Mesendoderm (in vitro differentiated cells): Measurements from ENCODE around the gene AFDN.

Experiments used
- DNase-seq: peaks from one replicate; pipeline ENCODE4 v3.0.0; 2013
- H2AK5ac ChIP-seq: 2 replicates; pipeline ENCODE4 v1.6.1; 2013; ENCODE audit warnings: low read length, inconsistent platforms
- H2BK120ac ChIP-seq: 2 replicates; pipeline ENCODE4 v1.6.1; 2013; ENCODE audit warnings: low read depth, mild to moderate bottlenecking, low read length, moderate library complexity, mixed read lengths
- H2BK15ac ChIP-seq: replicated peaks from 2 replicates; pipeline ENCODE4 v1.6.1; 2013; ENCODE audit warnings: low read depth, mild to moderate bottlenecking, moderate library complexity
- H2BK5ac ChIP-seq: 2 replicates; pipeline ENCODE4 v1.6.1; 2013; ENCODE audit warnings: low read length, inconsistent platforms
- H3K18ac ChIP-seq: 2 replicates; pipeline ENCODE4 v1.6.1; 2013; ENCODE audit warnings: mild to moderate bottlenecking, low read length, mixed read lengths
- H3K23ac ChIP-seq: one replicate; pipeline ENCODE4 v1.6.1; 2013; ENCODE audit warnings: low read length
- H3K27ac ChIP-seq: 2 replicates; pipeline ENCODE4 v1.5.1; 2013; ENCODE audit warnings: low read depth, mild to moderate bottlenecking, inconsistent platforms, low read length, moderate library complexity
- H3K27me3 ChIP-seq: 2 replicates; pipeline ENCODE4 v1.6.1; 2013; ENCODE audit warnings: low read length, control low read depth, mild to moderate bottlenecking, inconsistent platforms; ENCODE audit not compliant: insufficient read depth, poor library complexity
- H3K36me3 ChIP-seq: 2 replicates; pipeline ENCODE4 v1.6.1; 2013; ENCODE audit warnings: low read length, inconsistent platforms; ENCODE audit not compliant: control insufficient read depth, insufficient read depth
- H3K4ac ChIP-seq: one replicate; pipeline ENCODE4 v1.6.1; 2013; ENCODE audit warnings: low read depth, mild to moderate bottlenecking, low read length, moderate library complexity
- H3K4me1 ChIP-seq: 2 replicates; pipeline ENCODE4 v1.6.1; 2013; ENCODE audit warnings: low read depth, low read length, inconsistent platforms; ENCODE audit not compliant: control insufficient read depth
- H3K4me2 ChIP-seq: 2 replicates; pipeline ENCODE4 v1.6.1; 2013; ENCODE audit warnings: low read length
- H3K4me3 ChIP-seq: 2 replicates; pipeline ENCODE4 v1.5.1; 2013; ENCODE audit warnings: mild to moderate bottlenecking, low read length
- H3K56ac ChIP-seq: one replicate; pipeline ENCODE4 v1.6.1; 2013; ENCODE audit warnings: low read length
- H3K79me1 ChIP-seq: 2 replicates; pipeline ENCODE4 v1.6.1; 2013; ENCODE audit warnings: low read length, inconsistent platforms
- H3K79me2 ChIP-seq: 2 replicates; pipeline ENCODE4 v1.6.1; 2013; ENCODE audit warnings: mild to moderate bottlenecking, low read length; ENCODE audit not compliant: control insufficient read depth, insufficient read depth
- H3K9ac ChIP-seq: 2 replicates; pipeline ENCODE4 v1.6.1; 2013; ENCODE audit warnings: low read length, inconsistent platforms
- H4K5ac ChIP-seq: one replicate; pipeline ENCODE4 v1.6.1; 2013; ENCODE audit warnings: low read length
- H4K8ac ChIP-seq: one replicate; pipeline ENCODE4 v1.6.1; 2013; ENCODE audit warnings: low read depth, mild to moderate bottlenecking, control low read depth, low read length, moderate library complexity
- WGBS: extraction: QIAGEN DNeasy Blood & Tissue Kit; methylation state at CpG from one replicate; pipeline ENCODE4 v1.1.7; 2013; ENCODE audit warnings: low lambda C conversion rate, missing lambda C conversion rate; ENCODE audit not compliant: insufficient coverage; ENCODE audit errors: extremely low coverage; 5-methylcytosine and 5-hydroxymethylcytosine counted together

Gene AFDN

DNA sequence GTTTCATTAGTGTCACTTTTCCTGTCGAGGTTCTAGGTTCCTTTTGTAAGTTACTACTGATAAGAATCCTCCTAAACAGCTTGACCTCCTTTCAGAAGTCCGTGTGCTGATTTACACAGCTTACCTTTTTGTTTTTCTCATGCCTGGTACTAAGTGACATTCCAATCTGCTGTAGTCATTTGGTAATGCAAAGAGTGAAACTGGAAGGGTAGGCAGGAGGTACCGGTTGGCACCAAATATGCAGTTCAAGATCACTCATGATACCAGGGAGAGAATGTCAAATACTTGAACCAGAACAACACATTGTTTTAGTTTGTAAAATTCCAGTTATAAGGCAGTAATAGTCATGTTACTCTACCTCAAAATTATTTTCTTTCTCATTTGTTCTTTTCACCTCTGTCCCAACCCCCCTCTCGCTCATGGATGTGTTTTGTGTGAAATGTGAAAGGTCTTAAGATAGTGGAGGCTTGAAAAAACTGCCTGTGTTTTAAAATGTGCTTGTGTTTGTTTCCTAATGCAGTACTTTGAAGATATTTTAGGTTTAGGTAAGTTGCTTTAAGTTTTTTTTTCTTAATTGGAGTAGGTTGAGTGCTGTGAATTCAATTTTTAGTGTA lies 23.2 kb downstream of the AFDN start:
- WGBS, result no CpG with 5 or more reads among the region's 4 CpGs
- peak; percentile 98 for DNase-seq

DNA sequence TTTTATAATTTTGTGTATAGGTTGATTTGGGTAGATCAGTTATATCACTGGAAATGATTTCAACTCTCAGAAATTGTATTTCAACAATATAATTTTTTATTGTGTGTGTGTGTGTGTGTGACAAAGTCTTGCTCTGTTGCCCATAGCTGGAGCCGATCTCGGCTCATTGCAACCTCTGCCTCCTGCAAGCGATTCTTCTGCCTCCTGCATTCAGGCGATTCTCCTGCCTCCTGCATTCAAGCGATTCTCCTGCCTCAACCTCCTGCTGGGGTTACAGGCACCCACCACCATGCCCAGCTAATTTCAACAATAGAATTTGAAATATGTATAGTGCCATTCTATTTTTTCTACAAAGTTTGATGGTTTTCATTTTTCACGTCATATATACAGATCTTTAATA lies 24.1 kb downstream of the AFDN start:
- no peak overlapping the region for H3K4me2 ChIP-seq
- no peak overlapping the region for H3K23ac ChIP-seq
- H3K27me3 ChIP-seq, result no peaks in the 10 kb centered on the region
- no peak overlapping the region for H3K4me3 ChIP-seq
- H3K79me1 ChIP-seq, result peaks cover 2% of the 10 kb centered on the region
- H2BK5ac ChIP-seq, result no peak overlapping the region
- no peaks in the 10 kb centered on the region for H3K36me3 ChIP-seq
- H3K18ac ChIP-seq, result no peak overlapping the region
- no peak overlapping the region for H3K27ac ChIP-seq
- no peak overlapping the region for H3K4ac ChIP-seq
- no peak overlapping the region for H4K8ac ChIP-seq
- peaks cover 10% of the 10 kb centered on the region for H3K4me1 ChIP-seq
- no peak for DNase-seq
- no peak overlapping the region for H2BK120ac ChIP-seq
- H4K5ac ChIP-seq, result no peak overlapping the region
- no CpG with 5 or more reads among the region's 6 CpGs for WGBS
- H2BK15ac ChIP-seq, result no peak overlapping the region
- peaks cover 62% of the 10 kb centered on the region for H3K79me2 ChIP-seq
- H3K9ac ChIP-seq, result no peak overlapping the region
- no peak overlapping the region for H3K56ac ChIP-seq
- no peak overlapping the region for H2AK5ac ChIP-seq

More for the DNA sequence above, 23.2 kb downstream of the AFDN start:
- H3K4me2 ChIP-seq, result no peak overlapping the region
- no peak overlapping the region for H3K18ac ChIP-seq
- H3K9ac ChIP-seq, result no peak overlapping the region
- no peak overlapping the region for H3K4ac ChIP-seq
- H2BK15ac ChIP-seq, result no peak overlapping the region
- no peak overlapping the region for H2BK5ac ChIP-seq
- no peak overlapping the region for H3K4me3 ChIP-seq
- no peak overlapping the region for H2BK120ac ChIP-seq
- H3K27ac ChIP-seq, result no peak overlapping the region
- peaks cover 62% of the 10 kb centered on the region for H3K79me2 ChIP-seq
- H3K56ac ChIP-seq, result no peak overlapping the region
- H3K36me3 ChIP-seq, result no peaks in the 10 kb centered on the region
- no peak overlapping the region for H2AK5ac ChIP-seq
- H3K4me1 ChIP-seq, result peaks cover 10% of the 10 kb centered on the region
- H4K8ac ChIP-seq, result no peak overlapping the region
- H3K27me3 ChIP-seq, result no peaks in the 10 kb centered on the region
- H3K23ac ChIP-seq, result no peak overlapping the region
- H4K5ac ChIP-seq, result no peak overlapping the region
- peaks cover 2% of the 10 kb centered on the region for H3K79me1 ChIP-seq

DNA sequence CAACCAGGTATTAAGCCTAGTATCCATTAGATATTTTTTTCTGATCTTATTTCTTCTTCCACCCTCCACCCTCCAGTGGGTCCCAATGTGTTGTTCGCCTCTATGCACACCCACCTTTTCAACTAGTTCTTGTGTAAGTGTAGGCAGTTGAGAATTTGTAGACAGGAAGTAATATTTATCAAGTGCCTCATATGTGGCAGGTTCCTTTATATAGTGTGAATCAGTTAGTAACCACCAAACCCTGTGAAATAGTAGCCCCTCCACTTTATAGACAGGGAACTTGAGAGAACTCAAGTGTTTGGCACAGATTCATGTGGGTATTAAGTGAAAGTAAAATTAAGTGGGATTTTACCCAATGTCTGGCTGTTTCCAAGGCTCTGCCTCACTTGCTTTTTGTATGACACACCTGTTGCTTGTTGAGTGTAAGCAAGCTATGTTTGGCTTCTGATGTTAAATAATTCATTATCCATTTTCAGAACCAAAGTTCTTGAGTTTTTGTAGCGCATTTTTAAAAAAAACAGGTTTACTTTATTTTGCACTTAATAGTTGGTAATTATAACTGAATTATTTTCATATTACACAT lies 24.8 kb downstream of the AFDN start:
- H3K4ac ChIP-seq, result no peak overlapping the region
- no peak overlapping the region for H2BK120ac ChIP-seq
- no peak for DNase-seq
- H4K5ac ChIP-seq, result no peak overlapping the region
- WGBS, result no CpG with 5 or more reads among the region's 2 CpGs
- no peak overlapping the region for H3K56ac ChIP-seq
- no peak overlapping the region for H3K23ac ChIP-seq
- H3K27ac ChIP-seq, result no peak overlapping the region
- H2AK5ac ChIP-seq, result no peak overlapping the region
- H2BK5ac ChIP-seq, result no peak overlapping the region
- H3K4me3 ChIP-seq, result no peak overlapping the region
- no peak overlapping the region for H3K4me2 ChIP-seq
- no peak overlapping the region for H3K9ac ChIP-seq
- peaks cover 4% of the 10 kb centered on the region for H3K79me1 ChIP-seq
- no peak overlapping the region for H2BK15ac ChIP-seq
- H3K36me3 ChIP-seq, result no peaks in the 10 kb centered on the region
- no peak overlapping the region for H3K18ac ChIP-seq
- H3K27me3 ChIP-seq, result no peaks in the 10 kb centered on the region
- H3K4me1 ChIP-seq, result peaks cover 10% of the 10 kb centered on the region
- peaks cover 65% of the 10 kb centered on the region for H3K79me2 ChIP-seq
- H4K8ac ChIP-seq, result no peak overlapping the region

DNA sequence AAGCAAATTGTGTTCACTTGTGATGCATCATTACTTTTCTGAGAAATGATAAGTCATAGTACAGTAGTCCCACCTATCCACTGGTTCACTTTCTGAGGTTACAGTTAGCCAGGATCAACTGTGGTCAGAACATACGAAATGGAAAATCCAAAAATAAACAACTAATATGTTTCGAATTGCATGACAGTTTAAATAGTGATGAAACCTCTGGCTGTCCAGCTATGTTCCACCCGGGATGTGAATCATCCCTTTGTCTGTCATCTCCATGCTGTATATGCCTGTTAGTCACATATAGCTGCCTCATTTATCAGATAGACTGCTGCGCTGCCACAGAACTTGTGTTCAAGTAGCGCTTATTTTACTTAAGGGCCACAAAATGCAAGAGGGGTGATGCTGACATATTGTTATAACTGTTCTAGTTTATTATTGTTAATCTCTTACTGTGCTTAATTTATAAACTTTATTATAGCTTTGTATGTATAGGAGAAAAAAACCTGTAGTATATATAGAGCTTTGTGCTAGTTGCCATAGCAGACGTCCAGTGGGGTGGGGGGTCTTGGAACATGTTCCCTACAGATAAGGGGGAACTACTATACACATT lies 29.2 kb downstream of the AFDN start:
- Histone ChIP-seq H3K23ac (no peak overlapping the region), H3K36me3 (no peaks in the 10 kb centered on the region), H3K4me3 (no peak overlapping the region), H2BK5ac (no peak overlapping the region), H3K79me1 (peaks cover 4% of the 10 kb centered on the region), H3K9ac (no peak overlapping the region), H3K4ac (no peak overlapping the region), H3K4me2 (no peak overlapping the region), H3K27ac (no peak overlapping the region), H3K79me2 (peaks cover 72% of the 10 kb centered on the region), H4K8ac (no peak overlapping the region), H2BK15ac (no peak overlapping the region), H3K4me1 (peaks cover 14% of the 10 kb centered on the region), H3K56ac (no peak overlapping the region), H4K5ac (no peak overlapping the region), H3K18ac (peak overlapping the region; percentile 68), H2AK5ac (no peak overlapping the region), H2BK120ac (no peak overlapping the region), H3K27me3 (no peaks in the 10 kb centered on the region)
- WGBS, result no CpG with 5 or more reads among the region's 6 CpGs
- DNase-seq, result no peak

DNA sequence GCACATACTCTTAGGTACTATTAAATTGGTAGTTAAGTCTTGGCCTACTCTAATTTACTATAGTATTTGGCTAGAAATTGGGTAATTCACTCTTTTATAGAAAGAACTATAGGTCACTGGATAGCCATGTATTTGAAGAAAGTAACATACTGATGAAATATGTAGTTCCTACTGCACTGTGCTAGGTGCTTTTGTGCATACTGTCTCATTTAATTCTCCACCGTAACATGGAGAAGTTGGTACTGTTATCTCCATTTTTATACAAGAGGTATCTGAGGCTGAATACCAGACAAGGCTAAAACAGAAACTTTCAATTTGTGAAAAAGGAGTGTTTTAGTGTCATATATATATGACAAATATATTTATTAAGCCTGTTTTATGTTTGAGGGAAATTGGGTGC lies 29.8 kb downstream of the AFDN start:
- no peaks in the 10 kb centered on the region for H3K27me3 ChIP-seq
- peaks cover 14% of the 10 kb centered on the region for H3K4me1 ChIP-seq
- H2BK120ac ChIP-seq, result no peak overlapping the region
- H3K79me1 ChIP-seq, result peaks cover 4% of the 10 kb centered on the region
- no peak overlapping the region for H3K4me2 ChIP-seq
- no peak overlapping the region for H3K23ac ChIP-seq
- H3K79me2 ChIP-seq, result peaks cover 69% of the 10 kb centered on the region
- H4K5ac ChIP-seq, result no peak overlapping the region
- H3K4ac ChIP-seq, result no peak overlapping the region
- H2AK5ac ChIP-seq, result no peak overlapping the region
- no peak overlapping the region for H3K18ac ChIP-seq
- no peak overlapping the region for H4K8ac ChIP-seq
- no CpG with 5 or more reads among the region's 1 CpG for WGBS
- DNase-seq, result no peak
- H3K27ac ChIP-seq, result no peak overlapping the region
- H2BK5ac ChIP-seq, result no peak overlapping the region
- no peak overlapping the region for H3K9ac ChIP-seq
- H3K4me3 ChIP-seq, result no peak overlapping the region
- no peaks in the 10 kb centered on the region for H3K36me3 ChIP-seq
- H3K56ac ChIP-seq, result no peak overlapping the region
- no peak overlapping the region for H2BK15ac ChIP-seq
